Muscle layer of duodenum (tissue), 2 donors: ENCODE data around the gene MRPL40.

Experiments used
- H3K27ac ChIP-seq: one replicate; pipeline ENCODE4 v1.7.0; 2013; ENCODE audit warnings: mild to moderate bottlenecking, low read length
- H3K27me3 ChIP-seq: one replicate; pipeline ENCODE4 v1.7.0; 2013; ENCODE audit warnings: low read depth, mild to moderate bottlenecking, control low read depth, low read length
- H3K36me3 ChIP-seq, 2 donors: one replicate each; pipeline ENCODE4 v1.7.0; 2013; ENCODE audit warnings: low read length in 2 of 2, control low read depth in 1 of 2, mild to moderate bottlenecking in 1 of 2; ENCODE audit not compliant: insufficient read depth in 2 of 2, control insufficient read depth in 1 of 2
- H3K4me1 ChIP-seq, 2 donors: one replicate each; pipeline ENCODE4 v1.7.0; 2013; ENCODE audit warnings: low read length in 2 of 2, mild to moderate bottlenecking in 2 of 2, control low read depth in 1 of 2, moderate library complexity in 1 of 2; ENCODE audit not compliant: insufficient read depth in 2 of 2, control insufficient read depth in 1 of 2
- H3K4me3 ChIP-seq, 2 donors: one replicate each; pipeline ENCODE4 v1.7.0; 2013; ENCODE audit warnings: low read length in 2 of 2, low read depth in 1 of 2, mild to moderate bottlenecking in 1 of 2
- H3K9me3 ChIP-seq, 2 donors: one replicate each; pipeline ENCODE4 v1.7.0; 2013; ENCODE audit warnings: low read length in 2 of 2, control low read depth in 1 of 2, mild to moderate bottlenecking in 1 of 2; ENCODE audit not compliant: control insufficient read depth in 1 of 2
- donor health status: healthy.

MRPL40 gene

DNA sequence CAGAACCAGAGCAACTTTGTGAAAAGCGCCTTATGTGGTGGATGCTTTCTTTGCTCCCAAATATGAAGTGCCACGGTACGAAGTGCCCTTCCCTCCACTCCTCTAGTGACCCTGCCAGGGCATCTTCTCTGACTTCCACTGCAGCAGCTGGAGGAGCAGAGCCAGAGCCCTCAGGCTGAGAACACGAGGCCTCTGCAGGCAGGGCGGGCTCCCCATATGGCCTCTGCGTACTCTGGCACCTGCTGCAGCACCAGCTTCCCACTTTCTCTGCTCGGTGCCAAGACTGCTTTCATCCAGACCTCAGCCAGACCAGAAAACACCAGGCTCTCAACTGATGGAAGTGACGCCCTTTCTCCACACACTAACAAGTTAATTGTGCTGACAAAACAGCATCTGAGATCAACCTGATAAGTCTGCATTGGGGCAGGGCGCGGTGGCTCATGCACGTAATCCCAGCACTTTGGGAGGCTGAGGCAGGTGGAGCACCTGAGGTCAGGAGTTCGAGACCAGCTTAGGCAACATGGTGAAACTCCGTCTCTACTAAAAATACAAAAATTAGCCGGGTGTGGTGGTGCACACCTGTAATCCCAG is 33.9 kb downstream of the MRPL40 start:
- Histone ChIP-seq H3K9me3 (no peaks in the 10 kb centered on the region), H3K4me1 (no peaks in the 10 kb centered on the region), H3K36me3 (peaks cover 80 to 87% of the 10 kb centered on the region in 2 donors), H3K27ac (no peak overlapping the region), H3K4me3 (no peak overlapping the region), H3K27me3 (no peaks in the 10 kb centered on the region)

DNA sequence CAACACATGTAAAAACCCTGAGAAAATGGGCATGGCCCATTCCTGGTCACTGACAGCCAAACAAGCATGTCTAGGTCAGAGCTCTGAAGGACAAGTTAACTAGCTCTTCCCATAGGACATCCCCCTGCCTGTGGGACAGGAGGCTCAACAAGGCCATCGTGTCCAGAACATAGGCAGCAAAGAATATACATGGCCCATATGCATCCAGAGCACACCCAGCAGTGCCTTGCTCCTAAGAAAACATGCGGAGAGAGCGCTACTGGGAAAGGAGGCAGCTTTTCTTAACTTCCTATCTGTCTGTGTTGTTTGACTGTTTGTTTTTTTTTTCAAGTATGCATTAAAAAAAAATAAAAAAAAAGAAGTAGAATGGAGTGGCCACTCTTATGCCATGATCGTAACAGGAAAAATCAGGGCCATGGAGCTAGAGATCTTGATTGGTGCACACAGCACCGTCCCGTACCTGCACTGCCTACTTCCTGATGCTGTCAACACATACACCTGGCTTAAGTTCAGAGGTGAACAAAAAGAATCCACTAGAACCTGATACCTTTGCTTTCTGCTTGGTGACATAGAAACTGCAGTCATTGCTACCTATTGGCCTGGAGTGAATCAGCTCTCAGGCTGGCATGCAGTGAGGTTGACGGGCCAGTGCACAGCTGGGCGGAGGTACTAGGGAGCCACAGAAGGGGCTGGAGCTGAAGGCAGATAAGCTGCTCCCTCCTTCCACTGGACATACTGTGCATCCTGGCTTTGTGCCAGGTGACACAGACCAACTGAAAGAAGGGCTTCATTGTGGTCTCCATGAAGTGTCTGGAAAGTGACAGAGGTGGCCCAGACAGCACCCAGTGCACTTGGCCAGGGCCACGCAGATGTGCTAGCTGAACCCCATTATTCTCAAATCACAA is 34.8 kb downstream of the MRPL40 start:
- Histone ChIP-seq H3K4me1 (no peaks in the 10 kb centered on the region), H3K9me3 (no peaks in the 10 kb centered on the region), H3K36me3 (peaks cover 83 to 93% of the 10 kb centered on the region in 2 donors), H3K4me3 (no peak overlapping the region), H3K27ac (no peak overlapping the region), H3K27me3 (no peaks in the 10 kb centered on the region)

DNA sequence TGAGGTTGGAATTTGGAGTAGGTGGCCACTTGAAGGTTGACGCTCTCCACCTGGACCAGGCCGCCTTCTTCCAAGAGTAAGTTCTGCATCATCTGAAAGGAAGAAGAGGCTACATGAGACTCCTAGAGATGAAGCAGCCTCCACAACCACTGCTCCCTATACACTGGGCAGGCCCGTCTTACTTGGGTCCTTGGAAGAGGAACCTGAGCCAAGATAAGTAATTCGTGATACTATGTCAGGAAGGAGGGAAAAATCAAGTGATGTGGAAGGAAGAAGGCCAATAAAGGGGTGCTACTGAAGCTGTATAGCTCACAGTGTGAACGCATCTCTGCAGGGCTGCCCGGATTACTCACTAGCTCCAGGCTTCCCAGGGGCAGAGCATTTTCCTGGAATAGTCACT is 35.6 kb downstream of the MRPL40 start:
- Histone ChIP-seq H3K4me3 (no peak overlapping the region), H3K9me3 (no peaks in the 10 kb centered on the region), H3K27me3 (no peaks in the 10 kb centered on the region), H3K4me1 (no peaks in the 10 kb centered on the region), H3K36me3 (peaks cover 85 to 96% of the 10 kb centered on the region in 2 donors), H3K27ac (no peak overlapping the region)

DNA sequence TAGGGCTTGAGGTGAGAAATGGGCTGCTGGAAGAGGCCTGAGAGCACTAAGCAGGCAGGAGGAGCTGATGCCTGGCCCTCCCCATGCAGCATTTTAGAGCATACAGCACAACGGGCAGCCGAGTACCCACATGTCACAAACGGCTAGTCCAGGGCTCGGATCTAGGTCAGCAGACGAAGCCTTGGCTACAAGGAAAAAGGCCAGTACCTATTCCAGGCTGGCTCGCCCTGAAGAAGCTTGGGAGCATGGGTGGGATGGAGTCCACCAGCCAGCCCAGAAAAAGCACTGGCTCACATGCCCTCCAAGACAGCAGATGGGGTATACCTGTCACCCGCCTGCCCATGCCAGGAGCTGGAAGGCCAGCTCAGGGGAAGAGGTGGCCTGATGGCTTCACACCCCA is 37.1 kb downstream of the MRPL40 start:
- Histone ChIP-seq H3K4me1 (no peaks in the 10 kb centered on the region), H3K36me3 (peaks cover 86 to 97% of the 10 kb centered on the region in 2 donors)

DNA sequence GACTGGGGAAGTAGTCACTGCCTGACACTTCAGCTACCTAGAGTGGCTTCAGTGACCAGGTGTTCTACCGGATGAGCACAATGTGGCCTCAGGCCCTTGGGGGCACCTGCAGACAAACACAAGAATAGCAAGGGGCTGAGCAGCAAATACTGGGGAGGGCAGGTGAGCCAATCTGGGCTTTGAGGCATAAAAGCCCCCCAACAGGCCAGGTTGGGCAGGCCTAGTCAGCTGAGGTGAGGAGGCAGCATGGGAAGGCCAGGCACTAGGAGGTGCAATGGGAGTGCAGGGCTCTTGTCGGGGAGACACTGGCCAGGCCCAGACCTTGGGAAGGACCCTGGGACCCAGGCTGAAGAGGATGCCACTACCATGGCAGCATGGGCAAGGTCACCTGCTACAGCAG is 37.7 kb downstream of the MRPL40 start:
- H3K27ac ChIP-seq = no peak overlapping the region

More for the DNA sequence above, 37.1 kb downstream of the MRPL40 start:
- no peaks in the 10 kb centered on the region for H3K27me3 ChIP-seq
- H3K9me3 ChIP-seq = no peaks in the 10 kb centered on the region
- no peak overlapping the region for H3K4me3 ChIP-seq
- no peak overlapping the region for H3K27ac ChIP-seq

GRCh38 chr22:19471572-19471971 is 39.2 kb downstream of the MRPL40 start:
- peaks cover 68 to 80% of the 10 kb centered on the region in 2 donors for H3K36me3 ChIP-seq
- no peaks in the 10 kb centered on the region for H3K9me3 ChIP-seq
- H3K27ac ChIP-seq = no peak overlapping the region
- H3K27me3 ChIP-seq = no peaks in the 10 kb centered on the region
- no peaks in the 10 kb centered on the region for H3K4me1 ChIP-seq
- no peak overlapping the region for H3K4me3 ChIP-seq

More for the DNA sequence above, 37.7 kb downstream of the MRPL40 start:
- Histone ChIP-seq H3K36me3 (peaks cover 80 to 95% of the 10 kb centered on the region in 2 donors), H3K9me3 (no peaks in the 10 kb centered on the region), H3K4me3 (no peak overlapping the region), H3K4me1 (no peaks in the 10 kb centered on the region), H3K27me3 (no peaks in the 10 kb centered on the region)

GRCh38 chr22:19472233-19472632 is 39.9 kb downstream of the MRPL40 start:
- Histone ChIP-seq H3K36me3 (peaks cover 62 to 73% of the 10 kb centered on the region in 2 donors), H3K4me3 (no peak overlapping the region), H3K27me3 (no peaks in the 10 kb centered on the region), H3K4me1 (peaks cover 1 to 3% of the 10 kb centered on the region in 2 donors), H3K9me3 (no peaks in the 10 kb centered on the region), H3K27ac (no peak overlapping the region)

DNA sequence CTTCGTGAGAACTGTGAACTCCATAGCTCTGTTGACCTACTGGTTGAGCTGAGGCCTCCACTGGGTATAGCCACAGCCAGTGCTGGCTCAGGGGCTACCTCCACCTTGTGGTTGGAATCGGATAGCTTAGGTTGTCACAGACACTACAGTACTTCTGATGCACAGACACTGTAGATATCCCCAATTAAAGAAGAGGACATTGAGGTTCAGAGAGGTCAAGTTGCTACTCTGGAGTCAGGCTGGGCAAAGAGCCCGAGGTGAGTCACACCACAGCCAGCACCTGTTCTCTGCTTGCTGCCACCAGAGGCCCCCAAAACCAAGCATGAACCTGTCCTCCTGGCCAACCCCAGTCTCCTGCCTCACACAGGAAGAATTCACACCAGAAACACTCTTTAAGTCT is 41.2 kb downstream of the MRPL40 start:
- H3K27me3 ChIP-seq = no peaks in the 10 kb centered on the region
- H3K27ac ChIP-seq = no peak overlapping the region
- peaks cover 49 to 60% of the 10 kb centered on the region in 2 donors for H3K36me3 ChIP-seq
- no peak overlapping the region for H3K4me3 ChIP-seq
- H3K4me1 ChIP-seq = peaks cover 4 to 13% of the 10 kb centered on the region in 2 donors
- no peaks in the 10 kb centered on the region for H3K9me3 ChIP-seq

DNA sequence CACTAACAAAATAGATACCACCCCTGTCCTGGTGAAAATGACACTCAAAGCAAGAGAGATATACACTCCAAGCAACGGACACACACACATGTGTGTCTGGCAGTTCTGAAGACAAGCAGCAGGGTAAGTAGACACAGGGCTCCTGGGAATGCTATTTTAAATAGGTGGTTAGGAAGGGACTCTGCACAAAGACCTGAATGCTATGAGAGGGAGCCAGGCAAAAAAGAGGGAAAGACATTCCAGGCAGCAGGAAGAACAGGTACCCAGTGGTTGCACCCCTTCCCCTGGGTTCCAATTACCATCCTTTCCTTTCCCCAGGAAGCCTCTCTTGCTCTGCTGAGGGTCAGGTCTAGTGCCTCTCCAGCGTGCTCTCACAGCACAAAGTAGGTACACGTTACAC is 43.7 kb downstream of the MRPL40 start:
- Histone ChIP-seq H3K4me3 (no peak overlapping the region), H3K36me3 (peaks cover 29 to 41% of the 10 kb centered on the region in 2 donors), H3K4me1 (peaks cover 4 to 21% of the 10 kb centered on the region in 2 donors), H3K27me3 (no peaks in the 10 kb centered on the region), H3K9me3 (no peaks in the 10 kb centered on the region), H3K27ac (no peak overlapping the region)

- no peaks in the 10 kb centered on the region for H3K9me3 ChIP-seq
- peak overlapping the region; percentile 96 for H3K27ac ChIP-seq
- peaks cover 4 to 21% of the 10 kb centered on the region in 2 donors for H3K4me1 ChIP-seq
- H3K36me3 ChIP-seq = peaks cover 14 to 26% of the 10 kb centered on the region in 2 donors
- no peaks in the 10 kb centered on the region for H3K27me3 ChIP-seq
- H3K4me3 ChIP-seq = peak overlapping the region; percentile 82 to 95
Observed at GRCh38 chr22:19477321-19478044, 45.1 kb downstream of the MRPL40 start.
